ENCODE results near the gene TPD52L2.

Gene TPD52L2

DNA sequence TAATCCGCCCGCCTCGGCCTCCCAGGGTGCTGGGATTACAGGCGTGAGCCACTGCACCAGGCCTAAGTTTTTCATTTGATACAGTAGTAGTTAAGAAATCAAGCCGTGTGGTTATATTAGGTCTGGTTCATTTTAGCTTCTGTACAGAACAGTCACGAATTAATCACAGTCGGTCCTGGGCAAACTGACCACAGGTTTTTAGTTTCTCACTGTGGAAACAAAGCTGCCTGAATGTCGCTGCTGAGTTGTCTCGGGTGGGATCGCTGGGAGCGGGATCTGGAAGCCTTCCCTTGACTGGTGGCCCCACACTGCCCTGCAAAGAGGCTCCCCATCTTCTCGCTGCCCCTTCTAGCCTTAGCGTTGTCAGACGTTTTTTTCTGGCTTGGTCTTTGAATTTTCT lies 72.5 kb downstream of the TPD52L2 start:
- no peak for DNase-seq
- Histone ChIP-seq H3K27me3 (no peaks in the 10 kb centered on the region), H3K9me3 (no peaks in the 10 kb centered on the region), H3K4me1 (no peaks in the 10 kb centered on the region), H3K36me3 (peaks cover 55% of the 10 kb centered on the region), H3K4me3 (ENCODE audit: low read depth, low read length) (no peak overlapping the region)
- TF ChIP-seq, protein P1, sequence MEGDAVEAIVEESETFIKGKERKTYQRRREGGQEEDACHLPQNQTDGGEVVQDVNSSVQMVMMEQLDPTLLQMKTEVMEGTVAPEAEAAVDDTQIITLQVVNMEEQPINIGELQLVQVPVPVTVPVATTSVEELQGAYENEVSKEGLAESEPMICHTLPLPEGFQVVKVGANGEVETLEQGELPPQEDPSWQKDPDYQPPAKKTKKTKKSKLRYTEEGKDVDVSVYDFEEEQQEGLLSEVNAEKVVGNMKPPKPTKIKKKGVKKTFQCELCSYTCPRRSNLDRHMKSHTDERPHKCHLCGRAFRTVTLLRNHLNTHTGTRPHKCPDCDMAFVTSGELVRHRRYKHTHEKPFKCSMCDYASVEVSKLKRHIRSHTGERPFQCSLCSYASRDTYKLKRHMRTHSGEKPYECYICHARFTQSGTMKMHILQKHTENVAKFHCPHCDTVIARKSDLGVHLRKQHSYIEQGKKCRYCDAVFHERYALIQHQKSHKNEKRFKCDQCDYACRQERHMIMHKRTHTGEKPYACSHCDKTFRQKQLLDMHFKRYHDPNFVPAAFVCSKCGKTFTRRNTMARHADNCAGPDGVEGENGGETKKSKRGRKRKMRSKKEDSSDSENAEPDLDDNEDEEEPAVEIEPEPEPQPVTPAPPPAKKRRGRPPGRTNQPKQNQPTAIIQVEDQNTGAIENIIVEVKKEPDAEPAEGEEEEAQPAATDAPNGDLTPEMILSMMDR (IDR thresholded peaks at IDR 0.05; ENCODE audit: low read depth, low read length): no peak

DNA sequence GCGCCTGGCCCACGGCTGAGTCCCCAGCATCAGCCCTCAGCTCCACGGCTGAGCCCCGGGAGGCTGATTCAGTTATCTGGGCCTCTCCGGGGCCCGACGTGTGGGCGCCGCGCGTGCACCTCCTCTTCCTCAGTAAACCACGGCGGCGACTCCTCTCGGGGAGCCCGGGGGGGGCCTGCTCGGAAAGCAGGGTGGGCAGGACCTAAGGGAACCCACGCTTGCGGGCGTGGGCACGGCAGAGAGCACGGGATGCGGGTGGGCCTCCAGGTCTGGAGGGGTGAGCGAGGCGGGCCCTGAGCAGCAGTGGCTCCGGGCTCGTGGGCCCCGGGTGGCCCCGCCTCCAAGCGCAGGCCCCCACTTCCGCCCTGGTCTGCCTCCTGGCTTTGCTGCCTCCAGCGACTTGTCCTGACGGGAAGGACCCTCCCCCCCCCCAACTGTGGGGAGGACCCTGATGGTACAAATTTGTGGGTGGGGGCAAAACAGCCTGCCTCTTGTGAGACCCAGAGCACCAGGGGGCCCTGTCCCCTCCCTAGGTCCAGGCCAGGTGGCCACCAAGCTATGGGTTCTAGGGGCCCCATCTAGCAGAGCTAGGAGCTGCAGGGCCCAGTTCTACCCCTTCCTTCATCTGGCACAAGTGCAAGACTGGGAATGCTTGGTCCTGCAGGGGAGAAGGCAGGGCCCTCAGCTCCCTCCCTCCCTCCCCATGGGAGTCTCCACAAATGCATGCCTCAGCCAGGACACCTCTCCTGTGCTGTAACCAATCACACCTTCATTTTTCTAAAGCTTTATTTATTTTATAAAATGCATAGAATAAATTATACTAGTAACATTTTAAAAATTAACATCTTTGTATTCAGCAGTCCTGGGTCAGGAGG lies 74.2 kb downstream of the TPD52L2 start:
- Histone ChIP-seq H3K36me3 (peaks cover 66% of the 10 kb centered on the region), H3K4me3 (ENCODE audit: low read depth, low read length) (no peak overlapping the region), H3K4me1 (no peaks in the 10 kb centered on the region), H3K27me3 (no peaks in the 10 kb centered on the region), H3K9me3 (no peaks in the 10 kb centered on the region)
- DNase-seq: no peak
- TF ChIP-seq, protein P1 (IDR thresholded peaks at IDR 0.05; ENCODE audit: low read depth, low read length): no peak

DNA sequence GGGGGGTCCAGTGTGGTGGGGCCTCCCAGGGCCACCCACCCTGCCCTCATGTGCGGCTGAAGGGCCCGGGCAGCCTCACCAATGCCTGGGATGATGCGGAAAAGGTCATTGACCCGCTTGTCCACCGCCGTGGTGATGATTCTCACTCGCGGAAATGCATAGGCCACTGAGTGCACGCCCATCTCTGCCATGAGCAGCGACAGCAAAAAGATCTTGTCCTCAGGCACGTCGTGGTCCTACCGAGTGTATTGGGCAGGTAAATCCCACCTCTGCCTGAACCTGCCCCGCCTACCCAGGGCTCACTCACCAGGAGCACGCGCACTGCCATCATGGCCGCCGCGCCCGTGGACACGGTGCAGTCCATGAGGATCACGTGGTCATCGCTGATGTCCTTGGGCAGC lies 75.0 kb downstream of the TPD52L2 start:
- no peak for DNase-seq
- Histone ChIP-seq H3K4me1 (no peaks in the 10 kb centered on the region), H3K4me3 (ENCODE audit: low read depth, low read length) (no peak overlapping the region), H3K27me3 (no peaks in the 10 kb centered on the region), H3K36me3 (peaks cover 66% of the 10 kb centered on the region), H3K9me3 (no peaks in the 10 kb centered on the region)
- TF ChIP-seq, protein P1 (IDR thresholded peaks at IDR 0.05; ENCODE audit: low read depth, low read length): no peak

DNA sequence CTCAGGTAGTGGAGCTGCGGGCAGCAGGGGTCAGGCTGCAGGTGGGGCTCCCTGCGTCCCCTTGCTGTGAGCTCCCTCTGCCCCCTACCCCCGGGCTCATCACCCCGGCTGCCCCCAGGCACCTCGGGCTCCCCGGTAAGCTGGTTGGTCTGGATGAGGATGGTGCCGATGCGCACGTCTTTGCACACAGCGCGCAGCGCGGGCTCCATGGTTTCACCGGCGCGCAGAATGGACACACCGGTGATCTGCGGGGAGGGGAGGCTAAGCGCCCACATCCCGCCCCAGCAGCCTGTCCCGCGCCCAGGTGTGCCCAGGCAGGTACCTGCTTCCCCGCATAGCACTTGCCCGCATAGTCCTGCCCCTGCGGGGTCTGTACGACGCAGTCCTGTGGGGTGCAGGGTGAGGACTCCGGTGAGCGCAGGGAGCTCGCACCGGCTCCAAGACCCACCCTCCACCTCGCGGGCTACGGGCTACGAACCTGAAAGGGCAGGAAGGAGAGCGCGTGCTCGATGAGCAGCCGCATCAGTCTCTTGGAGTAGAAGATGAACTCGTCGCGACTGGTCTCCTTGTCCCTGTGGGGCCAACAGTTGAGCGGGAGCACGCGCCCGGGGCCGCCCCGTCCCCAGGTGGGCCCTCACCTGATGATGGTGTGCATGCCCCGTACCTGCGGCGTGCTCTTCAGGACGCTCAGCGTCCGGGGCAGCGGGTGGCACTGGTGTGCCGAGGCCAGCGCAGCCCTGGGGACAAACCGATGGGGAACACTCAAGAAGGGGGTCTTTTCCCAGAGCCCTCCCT lies 75.6 kb downstream of the TPD52L2 start:
- Histone ChIP-seq H3K9me3 (no peaks in the 10 kb centered on the region), H3K27me3 (no peaks in the 10 kb centered on the region), H3K4me3 (ENCODE audit: low read depth, low read length) (no peak overlapping the region), H3K4me1 (no peaks in the 10 kb centered on the region), H3K36me3 (peaks cover 66% of the 10 kb centered on the region)
- TF ChIP-seq, protein P1 (IDR thresholded peaks at IDR 0.05; ENCODE audit: low read depth, low read length): no peak
- DNase-seq: no peak

Measured in BE2C (cell line).